HEK293 (cell line): Measurements from ENCODE around the gene HOXA6.

Experiments
- CTCF ChIP-seq: fragments of 450-650 bp; formaldehyde crosslinking; IDR thresholded peaks from 2 replicates; pipeline ENCODE4 v1.5.1; 2016; ENCODE audit warnings: missing biosample characterization, missing genetic modification characterization
- FEZF1 ChIP-seq: fragments of 450-650 bp; formaldehyde crosslinking; IDR thresholded peaks from 2 replicates; pipeline ENCODE4 v1.5.1; 2016; ENCODE audit warnings: missing biosample characterization, missing genetic modification characterization
- PBX3 ChIP-seq: sonication (generic); formaldehyde crosslinking; IDR thresholded peaks from 2 replicates; pipeline ENCODE4 v1.8.1; 2022; ENCODE audit warnings: mild to moderate bottlenecking, moderate library complexity, missing genetic modification reagents
- SP2 ChIP-seq: fragments of 450-650 bp; formaldehyde crosslinking; IDR thresholded peaks from 2 replicates; pipeline ENCODE4 v1.5.1; 2016; ENCODE audit warnings: missing biosample characterization, missing genetic modification characterization
- YY1 ChIP-seq: fragments of 450-650 bp; formaldehyde crosslinking; IDR thresholded peaks from 2 replicates; pipeline ENCODE4 v1.5.1; 2018; ENCODE audit warnings: missing biosample characterization, missing genetic modification characterization
- ZFP37 ChIP-seq: fragments of 450-650 bp; formaldehyde crosslinking; IDR thresholded peaks from 2 replicates; pipeline ENCODE4 v1.5.1; 2016; ENCODE audit warnings: missing biosample characterization, missing genetic modification characterization
- ZNF2 ChIP-seq: fragments of 450-650 bp; formaldehyde crosslinking; IDR thresholded peaks from 2 replicates; pipeline ENCODE4 v1.5.1; 2016; ENCODE audit warnings: missing biosample characterization, missing genetic modification characterization
- ZNF280D ChIP-seq: fragments of 450-650 bp; formaldehyde crosslinking; IDR thresholded peaks from 2 replicates; pipeline ENCODE4 v1.5.1; 2016; ENCODE audit warnings: missing biosample characterization, missing genetic modification characterization
- ZNF513 ChIP-seq: fragments of 450-650 bp; IDR thresholded peaks from 2 replicates; pipeline ENCODE4 v1.5.1; 2018; ENCODE audit warnings: missing biosample characterization, missing genetic modification characterization
- ZNF747 ChIP-seq: fragments of 450-650 bp; formaldehyde crosslinking; IDR thresholded peaks from 2 replicates; pipeline ENCODE4 v1.5.1; 2016; ENCODE audit warnings: missing biosample characterization, missing genetic modification characterization

DNA sequence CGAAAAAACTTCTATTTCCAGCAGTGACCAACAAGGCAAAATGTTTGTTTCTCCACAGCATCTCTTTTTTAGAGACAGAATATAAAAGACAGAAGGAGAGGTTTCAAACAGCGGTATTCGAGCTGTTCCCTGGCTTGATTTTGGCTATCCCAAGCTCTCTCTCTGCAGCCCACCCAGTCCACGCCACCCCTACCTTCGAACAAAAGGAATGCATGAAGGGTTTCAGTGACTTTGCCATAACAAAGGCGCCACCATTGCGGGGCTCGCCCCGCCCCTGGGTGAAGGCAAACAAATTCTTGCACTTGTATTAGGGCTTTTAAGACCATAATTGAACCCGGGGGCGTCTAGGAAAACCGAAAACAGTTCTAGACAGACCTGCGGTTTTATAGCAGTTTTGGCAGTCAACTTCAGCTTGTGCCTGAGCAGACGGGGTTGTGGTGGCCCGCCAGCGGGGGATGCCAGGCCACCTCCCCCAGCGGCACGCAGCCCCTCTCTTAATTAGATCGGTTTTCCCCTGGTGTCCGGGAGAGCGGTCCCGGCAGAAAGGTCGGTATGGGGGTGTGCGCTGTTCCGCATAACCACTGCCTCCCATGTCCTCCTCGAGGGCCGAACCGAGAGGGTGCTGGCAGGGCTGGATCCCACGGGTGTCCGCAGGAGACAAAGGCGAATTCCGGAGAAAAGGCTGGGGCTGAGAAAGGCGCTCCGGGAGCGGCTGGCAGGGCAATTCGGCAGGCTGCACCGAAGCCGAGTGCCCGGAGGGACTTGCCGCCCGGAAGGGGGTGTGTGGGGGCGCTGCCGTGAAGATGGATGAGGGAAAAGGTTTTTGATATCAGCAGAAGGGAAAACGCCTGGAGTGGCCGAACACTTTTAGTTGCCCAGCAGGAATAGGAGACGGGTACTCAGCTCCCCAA, 40.2 kb upstream of the HOXA6 start:
- TF ChIP-seq ZNF280D (no peak), SP2 (no peak), YY1 (tag by site-specific recombination) (no peak), ZFP37 (no peak), CTCF (tag by site-specific recombination) (peak; percentile 56; the same call in 1 of the 2 replicates), ZNF2 (tag by site-specific recombination) (no peak), PBX3 (CRISPR knock-in tag) (no peak), ZNF513 (no peak), ZNF747 (no peak), FEZF1 (peak; percentile 67)
